ENCODE results near the gene KL.

DNA sequence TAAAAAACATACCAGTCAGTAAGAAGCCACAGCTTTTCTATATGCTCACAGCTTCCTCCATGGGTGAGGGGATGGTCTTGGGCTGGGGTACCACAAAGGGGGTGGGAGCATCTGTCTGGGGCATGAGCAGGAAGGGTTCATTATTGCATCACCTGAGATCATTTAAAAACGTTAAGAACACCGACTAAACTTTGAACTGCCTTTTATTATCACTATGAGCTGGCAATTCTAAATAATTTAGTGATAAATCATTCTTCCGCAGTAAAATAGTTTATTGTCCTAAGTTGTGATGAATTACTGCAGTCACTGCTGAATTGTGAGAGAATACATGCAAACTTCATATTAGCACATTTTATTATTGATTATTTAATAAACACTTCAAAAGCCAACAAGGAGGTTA is 71.6 kb downstream of the KL start:
- TF ChIP-seq, protein P1, sequence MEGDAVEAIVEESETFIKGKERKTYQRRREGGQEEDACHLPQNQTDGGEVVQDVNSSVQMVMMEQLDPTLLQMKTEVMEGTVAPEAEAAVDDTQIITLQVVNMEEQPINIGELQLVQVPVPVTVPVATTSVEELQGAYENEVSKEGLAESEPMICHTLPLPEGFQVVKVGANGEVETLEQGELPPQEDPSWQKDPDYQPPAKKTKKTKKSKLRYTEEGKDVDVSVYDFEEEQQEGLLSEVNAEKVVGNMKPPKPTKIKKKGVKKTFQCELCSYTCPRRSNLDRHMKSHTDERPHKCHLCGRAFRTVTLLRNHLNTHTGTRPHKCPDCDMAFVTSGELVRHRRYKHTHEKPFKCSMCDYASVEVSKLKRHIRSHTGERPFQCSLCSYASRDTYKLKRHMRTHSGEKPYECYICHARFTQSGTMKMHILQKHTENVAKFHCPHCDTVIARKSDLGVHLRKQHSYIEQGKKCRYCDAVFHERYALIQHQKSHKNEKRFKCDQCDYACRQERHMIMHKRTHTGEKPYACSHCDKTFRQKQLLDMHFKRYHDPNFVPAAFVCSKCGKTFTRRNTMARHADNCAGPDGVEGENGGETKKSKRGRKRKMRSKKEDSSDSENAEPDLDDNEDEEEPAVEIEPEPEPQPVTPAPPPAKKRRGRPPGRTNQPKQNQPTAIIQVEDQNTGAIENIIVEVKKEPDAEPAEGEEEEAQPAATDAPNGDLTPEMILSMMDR (IDR thresholded peaks at IDR 0.05 in 4 of 5, conservative IDR thresholded peaks at IDR 0.05 in 1 of 5): no peak
- no peak for TF ChIP-seq POLR2A (IDR thresholded peaks at IDR 0.05)

All from gastrocnemius medialis (tissue), 4 donors.